ENCODE measurements around the gene PARD3.
"Not testable (repeated sequence)": the region's sequence is repeated elsewhere in the genome, so short reads cannot be mapped to it uniquely, and the experiment has no call there.

The PARD3 gene

GRCh38 chr10:34815185-34816084 lies at the start of gene PARD3:
PARD3 (minus strand) TSS chr10:34815296; CDS start chr10:34814995, 301 bp downstream.
- no peak for DNase-seq (ENCODE audit: low read depth)

DNA sequence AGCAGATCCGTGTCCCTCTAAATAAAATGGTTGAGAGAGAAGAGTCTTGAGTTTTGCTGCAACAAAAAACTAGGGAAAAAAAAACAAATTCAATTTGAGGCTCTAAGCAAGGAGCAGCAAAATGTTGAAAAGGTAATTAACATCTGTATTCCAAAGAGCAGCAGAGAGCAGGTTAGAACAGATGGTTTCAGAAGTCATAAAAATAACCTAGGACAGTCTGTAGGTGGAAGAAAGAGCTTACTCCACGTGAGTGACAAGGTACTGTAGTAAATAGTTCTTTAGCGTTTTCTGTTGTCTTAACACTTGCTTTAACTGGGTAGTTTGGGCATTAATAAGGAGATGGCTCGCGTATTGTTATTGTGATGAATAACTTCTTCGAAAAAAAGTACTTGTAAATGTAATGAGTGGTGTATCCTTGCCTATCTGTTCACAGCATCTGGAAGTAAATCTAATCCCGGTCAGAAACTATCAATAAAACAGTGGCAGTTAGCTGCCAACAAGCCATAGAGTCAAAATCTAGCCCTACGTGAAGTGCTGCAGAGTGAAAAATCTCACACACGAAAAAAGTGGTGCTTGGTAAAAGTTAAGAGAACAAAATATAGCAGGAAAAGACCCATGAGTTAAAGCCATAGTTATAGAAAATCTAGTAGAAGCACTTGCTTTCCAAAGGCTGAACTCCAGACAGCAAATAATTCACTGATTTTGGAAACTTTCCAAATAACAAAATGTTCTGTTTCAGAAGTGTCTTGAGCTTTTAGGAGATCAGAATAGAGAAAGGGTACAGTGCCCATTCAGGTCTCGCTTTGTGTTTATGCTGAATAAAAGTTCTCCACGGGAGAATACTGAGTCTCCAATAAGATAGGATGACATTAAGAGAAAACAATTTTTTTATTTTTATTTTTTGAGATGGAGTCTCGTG lies 49.3 kb upstream of the PARD3 start:
- no peak for DNase-seq (ENCODE audit: low read depth)

DNA sequence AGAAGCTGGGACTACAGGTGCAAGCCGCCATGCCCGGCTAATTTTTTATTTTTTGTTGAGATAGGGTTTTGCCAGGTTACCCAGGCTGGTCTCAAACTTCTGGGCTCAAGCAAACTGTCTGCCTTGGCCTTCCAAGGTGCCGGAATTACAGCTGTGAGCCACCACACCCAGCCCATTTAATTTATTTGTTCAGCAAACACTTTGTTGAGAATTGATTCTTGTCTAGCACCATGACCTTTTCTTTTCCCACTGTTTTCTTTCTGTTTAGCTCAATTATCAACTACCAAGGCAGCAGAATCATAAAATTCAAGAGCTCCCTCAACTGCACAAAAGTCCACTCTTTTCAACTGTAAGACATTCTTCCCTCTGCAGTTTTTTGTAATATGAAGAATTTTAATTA lies 47.8 kb upstream of the PARD3 start:
- DNase-seq (ENCODE audit: low read depth), result no peak

GRCh38 chr10:34861293-34862021 lies 46.4 kb upstream of the PARD3 start:
- DNase-seq (ENCODE audit: low read depth), result no peak

- no peak for DNase-seq (ENCODE audit: low read depth)
Observed at GRCh38 chr10:34859170-34859569, 44.1 kb upstream of the PARD3 start.

- no peak for DNase-seq (ENCODE audit: low read depth)
Observed at GRCh38 chr10:34858003-34858402, 42.9 kb upstream of the PARD3 start.

DNA sequence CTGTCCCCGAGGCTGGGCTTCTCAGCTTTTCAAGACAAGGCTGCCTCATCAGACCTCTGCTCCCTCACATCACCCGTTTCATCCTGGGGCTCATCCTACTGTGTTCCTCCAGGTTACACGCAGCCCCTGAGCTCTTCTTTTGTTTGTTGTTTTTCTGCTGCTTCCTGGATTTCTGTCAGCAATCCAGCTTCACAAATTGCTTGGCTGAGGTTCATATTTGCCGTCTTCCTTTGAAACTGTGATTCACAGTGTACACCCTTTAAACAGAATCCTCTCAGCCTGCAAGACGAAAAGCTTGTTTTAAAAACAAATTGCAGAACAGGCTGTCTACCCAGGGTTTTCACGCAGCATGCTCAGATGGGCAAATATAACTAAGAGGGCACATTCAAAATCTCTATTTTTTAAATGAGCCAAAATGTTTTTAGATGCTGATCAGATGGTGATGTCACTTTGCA lies 39.1 kb upstream of the PARD3 start:
- no peak for DNase-seq (ENCODE audit: low read depth)

- DNase-seq (ENCODE audit: low read depth), result no peak
Observed at GRCh38 chr10:34853357-34853756, 38.3 kb upstream of the PARD3 start.

DNA sequence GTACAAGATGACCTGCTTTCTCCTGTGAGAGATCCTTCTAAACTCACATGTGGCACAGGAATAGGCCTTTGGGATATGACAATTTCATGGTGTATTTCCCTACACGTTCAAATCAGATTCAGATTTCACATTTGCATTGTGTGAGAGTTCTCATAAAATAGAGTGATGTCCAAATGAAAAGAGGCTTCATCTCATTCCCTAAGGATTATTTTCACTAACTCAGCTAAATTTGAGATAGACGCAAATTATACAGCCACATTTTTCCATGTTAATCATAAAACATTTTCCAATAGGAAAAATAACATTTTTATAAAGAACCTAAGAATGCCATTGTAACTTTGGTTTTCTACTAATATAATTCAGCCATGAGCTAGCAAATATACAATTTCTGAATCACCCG lies 35.5 kb upstream of the PARD3 start:
- DNase-seq (ENCODE audit: low read depth), result no peak

- no peak for DNase-seq (ENCODE audit: low read depth)
Observed at GRCh38 chr10:34850036-34850435, 34.9 kb upstream of the PARD3 start.

GRCh38 chr10:34845070-34845469 lies 30.0 kb upstream of the PARD3 start:
- no peak for DNase-seq (ENCODE audit: low read depth)

- DNase-seq (ENCODE audit: low read depth), result no peak
Observed at GRCh38 chr10:34844448-34844847, 29.4 kb upstream of the PARD3 start.

- DNase-seq (ENCODE audit: low read depth), result not testable (repeated sequence)
Observed at GRCh38 chr10:34843470-34843869, 28.4 kb upstream of the PARD3 start.

DNA sequence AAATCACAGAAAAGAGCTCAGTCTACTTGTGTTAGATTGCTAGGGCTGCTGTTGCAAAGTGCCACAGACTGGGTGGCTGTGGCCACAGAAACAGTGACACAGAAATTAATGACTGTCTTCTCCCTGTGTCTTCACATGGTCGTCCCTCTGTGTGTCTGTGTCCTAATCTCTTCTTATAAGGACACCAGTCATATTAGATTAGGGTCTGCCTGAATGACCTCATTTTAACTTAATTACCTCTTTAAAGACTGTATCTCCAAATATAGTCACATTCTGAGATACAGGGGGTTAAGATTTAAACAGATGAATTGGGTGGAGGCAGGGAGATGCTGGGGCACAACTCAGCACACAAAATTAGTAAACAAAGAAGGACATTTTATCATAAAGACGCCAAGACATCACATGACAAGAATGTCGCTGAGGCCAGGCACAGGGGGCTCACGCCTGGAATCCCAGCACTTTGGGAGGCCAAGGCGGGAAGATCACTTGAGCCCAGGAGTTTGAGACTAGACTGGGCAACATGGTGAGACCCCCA lies 23.3 kb upstream of the PARD3 start:
- DNase-seq (ENCODE audit: low read depth), result no peak

DNA sequence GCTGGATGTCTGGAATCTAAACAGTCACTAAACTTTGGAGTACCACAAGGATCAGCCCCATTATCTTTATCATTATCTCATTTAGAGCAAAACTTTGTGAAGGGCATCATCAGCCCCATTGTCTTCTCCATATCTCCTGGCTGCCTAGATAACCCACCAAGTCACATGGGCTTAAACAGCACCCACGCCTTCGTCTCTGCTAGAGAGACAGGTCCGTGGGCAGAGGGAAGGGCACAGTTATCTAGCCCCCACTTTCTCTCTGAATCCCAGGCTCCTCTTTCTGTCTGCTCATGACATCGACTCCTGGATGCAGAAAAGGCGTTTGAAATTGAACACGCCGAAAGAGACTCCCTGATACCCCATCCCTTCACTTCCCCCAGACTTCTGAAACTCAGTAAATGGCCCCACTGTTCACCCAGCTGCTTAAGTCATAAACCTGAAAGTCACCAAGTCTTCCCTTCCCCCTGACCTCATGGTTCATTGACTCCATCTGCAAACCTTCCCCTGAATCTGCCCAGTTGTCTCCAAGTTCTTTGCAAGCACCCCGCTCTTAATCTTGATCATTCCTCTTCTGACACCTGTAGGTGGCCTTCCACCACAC lies 20.9 kb upstream of the PARD3 start:
- DNase-seq (ENCODE audit: low read depth), result no peak

- no peak for DNase-seq (ENCODE audit: low read depth)
Observed at GRCh38 chr10:34834274-34834673, 19.2 kb upstream of the PARD3 start.

DNA sequence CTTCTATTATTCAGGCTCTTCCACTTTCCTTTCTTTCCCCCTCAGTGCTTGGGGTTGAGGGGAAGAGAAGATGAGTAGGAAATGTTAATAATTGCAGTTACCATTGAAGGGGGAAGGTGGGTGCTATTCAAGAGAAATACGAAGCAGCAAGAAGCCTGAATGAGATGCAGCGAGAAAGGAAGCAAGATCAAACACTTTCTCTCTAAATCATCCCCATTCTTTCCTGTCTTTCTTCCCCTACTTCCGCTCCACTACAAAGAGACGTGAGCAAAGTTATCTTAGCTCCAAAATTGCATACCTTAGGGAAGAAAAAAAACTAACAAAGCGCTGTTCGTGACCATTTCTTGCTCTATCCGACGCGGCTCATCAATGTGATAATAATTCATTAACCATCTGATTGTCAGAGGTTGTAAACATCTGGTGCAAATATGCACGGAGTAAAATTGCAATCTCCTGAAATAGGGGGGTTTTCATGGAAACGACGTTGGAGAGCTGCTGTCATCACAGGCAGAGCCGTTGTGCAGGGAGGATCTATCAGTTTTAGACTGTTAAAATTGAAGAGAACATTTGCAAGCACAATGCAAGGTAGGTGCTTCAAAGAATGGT lies 15.2 kb upstream of the PARD3 start:
- DNase-seq (ENCODE audit: low read depth), result no peak

DNA sequence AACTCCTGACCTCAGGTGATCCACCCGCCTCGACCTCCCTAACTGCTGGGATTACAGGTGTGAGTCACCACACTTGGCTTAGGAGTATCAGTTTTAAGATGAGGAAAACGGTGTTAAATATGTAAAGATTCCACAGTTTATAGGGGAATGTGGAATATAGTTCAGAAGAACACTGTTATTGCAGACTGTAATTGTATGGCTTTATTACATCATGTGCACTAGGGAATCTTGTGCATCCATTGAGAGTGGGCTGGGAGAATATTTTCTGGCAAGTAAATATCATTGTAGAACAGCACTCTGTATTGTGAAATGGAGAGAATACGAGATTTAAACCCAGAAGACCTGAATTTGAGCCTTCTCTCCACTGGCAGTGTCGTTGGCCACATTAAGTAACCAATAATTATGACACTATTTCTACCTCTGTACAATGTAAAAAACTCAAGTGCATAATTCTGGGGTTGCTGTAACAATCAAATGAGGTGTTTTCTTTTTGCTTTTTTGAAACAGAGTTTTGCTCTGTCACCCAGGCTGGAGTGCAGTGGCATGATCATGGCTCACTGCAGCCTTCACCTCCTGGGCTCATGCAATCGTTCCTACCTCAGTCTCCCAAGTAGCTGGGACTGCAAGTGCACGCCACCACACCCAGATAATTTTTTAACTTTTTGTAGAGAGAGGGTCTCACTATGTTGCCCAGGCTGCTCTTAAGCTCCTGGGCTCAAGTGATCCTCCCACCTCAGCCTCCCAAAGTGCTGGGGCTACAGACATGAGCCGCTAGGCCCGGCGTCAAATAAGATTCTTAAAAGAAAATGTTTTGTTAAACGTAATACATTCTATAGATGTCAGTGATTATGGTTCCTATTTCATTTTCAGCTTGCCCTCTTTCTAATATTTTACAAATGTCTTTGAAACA lies 12.0 kb upstream of the PARD3 start:
- DNase-seq (ENCODE audit: low read depth), result no peak

DNA sequence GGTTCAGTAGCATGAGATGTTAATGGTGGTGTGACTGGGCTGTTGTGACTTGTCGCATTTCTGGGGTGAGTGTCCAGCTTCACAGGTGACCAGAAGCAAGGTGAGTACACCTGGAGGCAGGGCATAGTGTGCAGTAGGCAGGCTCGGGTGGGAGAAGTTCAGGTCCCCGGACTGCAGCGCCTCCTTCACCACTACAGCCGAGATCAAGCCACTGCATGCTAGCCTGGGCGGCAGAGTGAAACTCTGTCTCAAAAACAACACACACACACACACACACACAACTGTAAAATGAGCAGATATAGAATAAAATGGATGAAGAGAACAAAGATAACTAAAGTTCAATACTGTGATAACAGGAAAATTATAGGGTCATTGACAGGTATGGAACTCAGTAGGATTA lies 11.1 kb upstream of the PARD3 start:
- DNase-seq (ENCODE audit: low read depth), result no peak

GRCh38 chr10:34825414-34825813 lies 10.3 kb upstream of the PARD3 start:
- DNase-seq (ENCODE audit: low read depth), result no peak

Measured in stimulated activated CD8-positive, alpha-beta memory T cell treated with anti-CD3 and anti-CD28 coated beads, Interleukin-15, amount 100 ng/mL, for 24 hours (primary cell).